Skin of body (tissue), 2 donors: ENCODE data around the gene CD46. TPM values are rescaled to one million over a fixed set of nuclear protein-coding genes. Genes with fewer than 3 reads are reported as not detected.
"Not testable (repeated sequence)": the region's sequence is repeated elsewhere in the genome, so short reads cannot be mapped to it uniquely, and the experiment has no call there.

Source experiments
- DNase-seq: peaks from one replicate; lab custom pipeline; 2025; lab: John Stamatoyannopoulos, UW
- total RNA-seq: library from RNA; depleted of rRNA; stranded (reverse); fragments of >200 nt; gene quantifications from one replicate; pipeline ENCODE4 v1.2.3, GENCODE V29; 2014

Gene CD46
- total RNA-seq, 1 donor from 2014 or later: 139 TPM

DNA sequence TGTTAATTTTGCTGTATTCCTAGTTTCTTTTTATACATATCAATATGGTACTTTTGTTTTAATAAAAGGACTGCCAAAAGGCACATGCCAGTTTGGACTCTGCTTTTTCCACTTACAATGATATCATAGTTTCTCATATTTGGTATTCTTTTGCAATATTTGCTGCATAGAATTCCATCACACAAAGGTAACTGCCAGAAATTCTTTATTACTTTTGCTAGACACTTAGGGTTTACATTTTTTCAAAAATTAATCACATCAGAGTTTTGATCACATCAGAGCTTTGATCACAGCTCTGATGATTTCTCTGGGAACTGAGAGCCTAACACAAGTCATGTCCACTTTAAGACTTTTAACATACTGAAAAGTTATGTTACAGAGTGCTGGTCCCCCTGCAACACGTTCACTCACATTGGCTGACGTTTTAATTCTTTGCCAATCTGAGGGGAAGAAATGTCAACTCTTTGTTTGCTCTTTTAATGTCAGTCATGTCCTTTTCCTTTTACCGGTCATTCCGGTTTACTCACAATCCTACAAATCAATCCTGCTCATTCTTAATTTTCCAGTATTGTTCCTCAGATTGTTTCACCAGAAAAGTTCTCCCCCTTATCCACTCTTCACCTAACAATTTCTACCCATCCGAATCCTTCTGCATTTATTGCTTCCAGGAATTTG is 1.1 kb upstream of the CD46 start:
- no peak for DNase-seq

DNA sequence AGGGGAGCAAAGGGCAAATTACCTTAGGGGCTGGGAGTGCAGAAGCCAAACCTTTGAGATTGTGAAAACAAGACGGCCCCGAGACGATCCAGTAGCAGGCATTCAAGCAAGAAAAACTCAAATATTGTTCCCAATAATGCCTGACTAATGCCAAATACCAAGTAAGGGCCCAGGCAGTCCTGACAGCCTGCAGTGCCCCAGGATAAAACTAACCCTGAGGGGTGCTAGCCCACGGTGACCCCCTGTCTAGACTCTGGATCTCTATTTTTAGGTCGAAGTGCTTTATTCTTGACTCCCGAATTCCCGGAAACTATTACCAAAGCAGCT is 428 bp upstream of the CD46 start:
- DNase-seq: not testable (repeated sequence)

DNA sequence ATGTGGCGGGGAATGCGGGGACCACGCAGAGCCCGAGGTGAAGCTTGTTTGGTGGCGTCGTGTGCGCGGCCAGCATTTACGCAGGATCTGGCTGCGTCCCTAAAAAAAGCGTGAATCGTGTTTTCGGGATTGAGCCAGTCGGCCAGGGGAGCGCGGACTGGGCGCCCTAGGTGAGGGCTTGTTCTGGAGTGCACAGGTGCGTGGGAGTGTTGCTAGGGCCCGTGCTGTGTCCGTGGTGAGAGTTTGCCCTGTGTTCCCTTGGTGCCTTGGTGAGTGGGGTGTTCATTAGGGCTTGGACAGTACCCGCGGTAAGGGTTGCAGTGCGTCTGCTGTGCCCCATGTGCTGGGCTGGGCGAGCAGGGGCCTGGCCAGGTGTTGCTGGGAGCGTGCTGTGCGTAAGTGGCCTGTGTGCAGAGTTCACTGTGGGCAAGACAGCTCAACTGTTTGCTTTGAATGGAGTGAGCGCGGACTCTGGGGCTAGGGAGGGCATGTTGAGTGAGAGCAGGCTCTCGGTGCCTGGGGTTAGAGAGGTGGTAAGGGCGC is 673 bp downstream of the CD46 start:
- no peak for DNase-seq

DNA sequence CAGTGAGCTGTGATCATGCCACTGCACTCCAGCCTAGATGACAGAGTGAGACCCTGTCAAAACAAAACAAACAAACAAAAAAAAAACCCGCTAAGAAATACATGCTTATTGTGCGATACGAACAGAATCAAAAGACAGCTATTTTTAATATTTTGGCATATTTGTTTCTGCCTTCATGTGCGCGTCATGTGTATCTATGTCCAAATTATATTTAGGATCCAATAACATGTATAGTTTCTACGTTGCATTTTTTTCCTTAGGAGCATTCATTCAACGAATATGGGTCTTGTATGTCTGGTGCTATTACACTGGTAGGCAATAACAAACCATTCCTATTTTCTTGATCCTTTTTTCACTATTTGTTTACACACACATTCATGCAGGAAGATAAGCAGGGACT is 1.8 kb downstream of the CD46 start:
- DNase-seq: no peak

DNA sequence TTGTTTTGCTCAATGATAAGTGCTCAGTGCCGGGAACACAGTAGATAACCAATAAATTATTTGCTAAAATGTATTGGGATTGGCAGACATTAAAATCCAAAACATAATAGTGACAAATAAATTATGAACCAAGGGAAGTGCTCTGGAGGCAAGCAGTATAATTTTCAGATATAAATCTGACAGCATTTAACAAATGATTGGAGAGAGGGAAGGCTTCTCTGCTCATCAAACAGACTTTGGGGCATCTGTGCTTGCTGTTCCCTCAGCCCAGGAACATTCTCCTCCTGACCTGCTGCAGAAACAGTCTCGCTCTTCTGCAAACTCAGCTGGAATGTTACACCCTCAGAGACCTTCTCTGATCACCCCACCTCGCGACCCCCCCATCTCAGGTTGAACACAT is 2.2 kb downstream of the CD46 start:
- no peak for DNase-seq

DNA sequence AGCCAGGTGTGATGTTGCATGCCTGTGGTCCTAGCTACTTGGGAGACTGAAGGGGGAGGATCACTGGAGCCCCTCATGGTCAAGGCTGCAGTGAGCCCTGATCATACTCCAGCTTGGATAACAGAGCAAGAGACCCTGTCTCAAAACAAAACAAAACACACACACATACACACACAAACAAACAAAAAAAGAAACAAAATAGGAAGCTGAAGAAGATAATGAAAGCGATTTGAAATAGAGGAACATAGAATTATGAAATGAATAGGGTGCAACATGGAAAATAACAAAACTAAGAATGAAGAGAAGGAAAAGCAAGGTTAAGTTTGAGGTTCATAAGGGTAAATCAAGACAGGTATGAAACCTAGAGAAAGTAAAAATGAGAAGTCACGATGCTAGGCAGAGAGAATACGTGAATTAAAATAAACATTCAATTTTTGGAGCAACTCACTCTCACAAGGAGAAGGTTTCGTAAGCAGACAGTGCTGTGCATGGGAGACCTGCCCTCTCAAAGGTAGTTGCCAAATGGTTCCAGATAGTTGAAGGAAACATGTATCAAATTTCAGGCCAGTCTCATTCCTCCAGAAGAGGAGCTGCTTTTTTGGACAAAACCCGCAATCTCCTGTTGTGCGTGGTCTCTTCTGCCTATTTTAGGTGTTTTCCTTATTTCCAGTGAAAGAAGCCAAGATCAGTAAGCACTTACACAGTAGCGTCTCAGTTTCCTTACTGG is 3.3 kb downstream of the CD46 start:
- no peak for DNase-seq

DNA sequence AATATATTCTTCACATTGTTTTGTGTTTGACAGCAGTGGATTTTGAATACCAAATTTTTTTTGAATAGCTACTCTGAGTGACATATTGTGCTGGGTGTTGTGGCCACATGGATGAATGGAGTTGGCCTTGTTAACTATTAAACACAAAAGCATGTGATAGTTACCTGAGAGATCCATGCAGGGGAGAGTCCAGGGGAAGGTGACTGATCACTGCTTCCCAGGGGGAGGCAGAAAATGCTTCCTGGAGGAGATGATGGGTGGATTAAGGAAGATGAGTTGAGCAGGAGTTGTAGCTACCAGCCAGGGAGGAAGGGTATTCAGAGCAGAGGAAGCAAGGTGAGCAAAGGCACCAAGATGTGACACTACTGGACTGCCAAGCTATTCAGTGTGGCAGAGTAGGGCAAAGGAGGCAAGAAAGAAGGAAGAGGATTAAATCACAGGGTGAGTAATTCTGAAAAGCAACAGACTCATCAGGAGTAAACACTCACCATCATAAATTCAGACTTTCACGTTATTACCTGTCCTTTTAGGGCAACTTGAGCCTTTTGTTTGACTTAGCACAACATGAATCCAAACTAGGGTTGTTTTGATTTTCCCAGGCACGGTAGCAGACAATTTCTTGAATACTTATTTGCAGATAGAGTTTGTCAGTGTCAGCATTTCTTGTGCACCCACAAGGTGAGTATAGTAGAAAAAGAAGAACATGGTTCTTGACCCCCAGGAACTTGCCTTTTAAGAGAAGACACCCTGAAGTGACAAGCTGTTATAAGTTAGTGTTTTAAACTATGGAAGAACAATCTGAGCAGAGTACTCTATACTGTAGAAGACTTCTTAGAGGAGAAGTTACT is 4.2 kb downstream of the CD46 start:
- DNase-seq: no peak

DNA sequence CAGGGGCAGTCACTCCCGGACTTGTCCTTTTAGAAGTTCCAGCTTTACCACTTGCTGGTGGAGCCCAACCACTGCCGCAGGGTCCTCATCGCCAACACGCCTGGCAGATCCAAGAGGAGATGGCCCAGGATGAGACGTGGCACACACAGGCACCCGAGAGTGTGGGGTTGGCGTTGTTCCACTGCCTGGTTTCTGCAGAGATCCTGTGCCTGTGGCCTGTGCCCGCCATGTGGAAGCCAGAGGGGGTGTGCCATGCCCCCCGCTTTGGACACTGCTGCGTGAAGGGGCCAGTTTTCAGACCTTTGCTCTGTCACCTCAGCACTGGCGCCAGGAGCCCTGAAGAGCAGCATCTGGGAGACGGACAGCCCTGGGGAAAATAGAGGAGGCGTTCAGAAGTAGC is 10.8 kb downstream of the CD46 start:
- no peak for DNase-seq

DNA sequence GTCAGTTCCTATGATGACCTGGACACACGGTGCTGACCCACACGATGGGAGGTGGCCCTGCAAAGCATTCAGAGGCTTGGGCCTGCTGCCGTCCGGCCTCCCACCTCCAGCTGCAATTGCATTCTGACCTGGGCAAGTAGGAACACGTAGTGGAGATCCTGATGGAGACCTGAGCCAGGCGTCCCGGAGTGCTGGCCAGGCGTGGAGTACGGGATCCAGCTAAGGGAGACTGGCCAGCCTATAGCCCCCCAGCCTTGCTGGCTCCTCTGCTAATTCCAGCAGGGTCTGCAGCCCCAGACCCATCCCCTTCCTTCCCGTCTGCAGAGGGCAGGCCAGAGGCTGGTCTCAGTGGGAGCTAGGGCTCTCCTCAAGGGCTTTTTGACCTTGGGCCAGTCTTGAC is 11.2 kb downstream of the CD46 start:
- no peak for DNase-seq

DNA sequence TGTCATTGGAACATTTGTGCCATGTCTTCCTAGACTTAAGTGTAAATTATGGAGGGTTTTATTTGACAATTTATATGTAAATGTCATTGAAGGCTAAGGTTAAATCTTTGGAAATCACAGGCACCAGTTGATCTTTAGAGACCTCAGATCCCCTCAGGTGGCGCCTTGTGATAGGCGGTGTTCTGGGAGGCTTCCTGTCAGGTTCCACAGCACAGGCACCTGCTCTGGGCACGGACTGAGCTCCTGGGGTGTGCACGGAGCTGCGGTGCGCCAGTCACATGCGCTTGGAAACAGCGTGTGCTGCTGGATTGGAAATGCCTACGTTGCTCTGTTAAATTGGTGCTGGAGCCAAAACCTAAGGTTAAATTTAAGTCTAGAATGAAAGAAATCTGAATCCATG is 12.1 kb downstream of the CD46 start:
- DNase-seq: no peak

DNA sequence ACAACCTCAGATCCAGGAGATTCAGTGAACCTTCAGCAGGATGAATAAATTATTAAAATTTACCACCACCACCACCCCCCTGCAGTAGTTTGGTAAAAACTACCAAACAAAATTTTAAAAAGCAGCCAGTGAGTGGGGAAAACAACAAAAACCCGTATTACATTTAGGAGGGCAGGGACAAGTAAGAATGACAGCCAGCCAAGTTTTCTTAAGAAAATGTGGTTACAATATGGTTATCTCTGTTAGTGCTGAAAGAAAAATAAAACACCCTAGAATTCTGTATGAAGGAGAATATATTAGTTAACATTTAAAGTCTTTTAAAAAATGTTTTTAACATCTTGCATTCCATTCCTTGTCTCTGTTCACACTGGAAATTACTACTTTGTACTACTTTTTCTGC is 14.7 kb downstream of the CD46 start:
- no peak for DNase-seq

DNA sequence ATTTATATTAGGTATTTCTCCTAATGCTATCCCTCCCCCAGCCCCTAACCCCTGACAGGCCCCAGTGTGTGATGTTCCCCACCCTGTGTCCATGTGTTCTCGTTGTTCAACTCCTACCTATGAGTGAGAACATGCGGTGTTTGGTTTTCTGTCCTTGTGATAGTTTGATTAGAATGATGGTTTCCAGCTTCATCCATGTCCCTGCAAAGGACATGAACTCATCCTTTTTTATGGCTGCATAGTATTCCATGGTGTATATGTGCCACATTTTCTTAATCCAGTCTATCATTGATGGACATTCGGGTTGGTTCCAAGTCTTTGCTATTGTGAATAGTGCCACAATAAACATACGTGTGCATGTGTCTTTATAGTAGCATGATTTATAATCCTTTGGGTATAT is 18.7 kb downstream of the CD46 start:
- not testable (repeated sequence) for DNase-seq

DNA sequence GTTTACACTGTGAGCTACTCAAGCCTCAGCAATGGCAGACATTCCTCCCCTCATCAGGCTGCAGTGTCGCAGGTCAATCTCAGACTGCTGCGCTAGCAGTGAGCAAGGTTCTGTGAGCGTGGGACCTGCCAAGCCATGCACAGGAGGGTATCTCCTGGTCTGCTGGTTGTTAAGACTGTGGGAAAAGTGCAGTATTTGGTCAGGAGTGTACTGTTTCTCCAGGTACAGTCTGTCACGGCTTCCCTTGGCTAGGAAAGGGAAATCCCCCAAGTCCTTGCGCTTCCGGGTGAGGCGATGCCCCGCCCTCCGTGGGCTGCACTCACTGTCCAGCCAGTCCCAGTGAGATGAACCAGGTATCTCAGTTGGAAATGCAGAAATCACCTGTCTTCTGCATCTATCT is 24.2 kb downstream of the CD46 start:
- DNase-seq: not testable (repeated sequence)

DNA sequence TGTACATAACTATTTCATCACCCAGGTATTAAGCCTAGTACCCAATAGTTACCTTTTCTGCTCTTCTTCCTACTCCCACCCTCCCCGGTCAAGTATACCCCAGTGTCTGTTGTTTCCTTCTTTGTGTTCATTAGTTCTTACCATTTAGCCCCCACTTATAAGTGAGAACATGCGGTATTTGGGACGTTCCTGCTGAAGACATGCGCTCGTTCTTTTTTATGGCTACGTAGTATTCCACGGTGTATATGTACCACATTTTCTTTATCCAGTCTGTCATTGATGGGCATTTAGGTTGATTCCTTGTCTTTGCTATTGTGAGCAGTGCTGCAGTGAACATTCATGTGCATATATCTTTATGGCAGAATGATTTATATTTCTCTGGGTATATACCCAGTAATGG is 25.6 kb downstream of the CD46 start:
- DNase-seq: not testable (repeated sequence)

DNA sequence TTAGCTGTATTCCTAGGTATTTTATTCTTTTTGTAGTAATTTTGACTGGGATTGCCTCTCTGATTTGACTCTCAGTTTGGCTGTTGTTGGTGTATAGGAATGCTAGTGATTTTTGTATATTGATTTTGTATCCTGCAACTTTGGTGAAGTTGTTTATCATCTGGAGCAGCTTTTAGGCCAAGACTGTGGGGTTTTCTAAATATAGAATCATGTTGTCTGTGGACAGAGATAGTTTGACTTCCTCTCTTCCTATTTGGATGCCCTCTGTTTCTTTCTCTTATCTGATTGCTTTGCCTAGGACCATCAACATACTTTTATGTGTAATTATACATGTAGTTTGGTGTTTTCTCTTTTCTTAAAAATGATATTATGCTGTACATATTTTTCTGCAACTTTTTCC is 27.2 kb downstream of the CD46 start:
- DNase-seq: no peak

DNA sequence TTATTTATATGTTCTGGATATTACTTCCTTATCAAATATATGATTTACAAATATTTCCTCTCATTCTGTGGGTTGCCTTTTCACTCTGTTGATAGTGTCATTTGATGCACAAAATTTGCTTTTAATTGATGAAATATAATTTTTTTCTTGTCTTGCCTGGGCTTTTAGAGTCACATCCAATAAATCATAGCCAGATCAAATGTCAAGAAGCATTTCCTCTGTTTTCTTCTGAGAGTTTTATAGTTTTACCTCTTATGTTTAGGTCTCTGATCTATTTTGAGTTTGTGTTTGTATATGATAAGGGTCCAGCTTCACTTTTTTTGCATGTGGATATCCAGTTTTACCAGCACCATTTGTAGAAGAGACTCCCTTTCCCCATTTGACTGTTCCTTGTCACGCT is 29.5 kb downstream of the CD46 start:
- DNase-seq: no peak

DNA sequence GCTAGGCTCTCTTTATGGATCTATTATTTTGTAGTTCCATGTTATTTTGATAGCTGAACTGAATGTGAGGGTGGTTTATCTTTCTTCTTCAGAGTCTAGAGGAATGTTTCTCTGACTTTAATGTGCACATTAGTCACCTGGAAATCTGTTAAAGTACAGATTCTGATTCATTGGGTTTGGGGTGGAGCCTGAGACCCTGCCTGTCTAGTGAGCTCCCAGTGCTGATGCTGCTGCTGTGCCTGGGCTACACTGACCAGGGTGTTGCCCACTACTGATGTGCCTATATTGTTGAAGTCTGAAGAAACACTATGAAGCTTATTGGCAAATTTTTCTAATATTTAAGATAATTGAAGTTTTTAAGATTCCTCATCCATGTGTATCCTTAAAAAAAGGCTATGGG is 35.9 kb downstream of the CD46 start:
- DNase-seq: no peak

DNA sequence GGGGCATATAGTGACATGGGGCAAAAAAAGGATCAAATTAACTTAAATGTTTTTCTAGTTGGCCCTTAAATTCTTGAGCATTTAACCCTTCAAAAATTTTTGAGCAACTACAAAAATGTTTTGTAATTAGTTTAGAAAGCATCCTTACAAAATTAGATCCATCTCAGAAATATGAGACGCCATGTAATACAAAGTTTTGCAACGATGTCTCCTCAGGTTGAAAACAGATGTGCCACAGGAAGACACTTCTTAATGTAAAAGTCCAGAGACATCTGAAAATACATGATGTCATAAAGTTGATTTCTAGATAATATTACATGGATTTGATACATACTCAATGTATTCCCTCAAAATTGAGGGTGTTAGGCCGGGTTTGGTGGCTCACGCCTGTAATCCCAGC is 37.5 kb downstream of the CD46 start:
- no peak for DNase-seq

DNA sequence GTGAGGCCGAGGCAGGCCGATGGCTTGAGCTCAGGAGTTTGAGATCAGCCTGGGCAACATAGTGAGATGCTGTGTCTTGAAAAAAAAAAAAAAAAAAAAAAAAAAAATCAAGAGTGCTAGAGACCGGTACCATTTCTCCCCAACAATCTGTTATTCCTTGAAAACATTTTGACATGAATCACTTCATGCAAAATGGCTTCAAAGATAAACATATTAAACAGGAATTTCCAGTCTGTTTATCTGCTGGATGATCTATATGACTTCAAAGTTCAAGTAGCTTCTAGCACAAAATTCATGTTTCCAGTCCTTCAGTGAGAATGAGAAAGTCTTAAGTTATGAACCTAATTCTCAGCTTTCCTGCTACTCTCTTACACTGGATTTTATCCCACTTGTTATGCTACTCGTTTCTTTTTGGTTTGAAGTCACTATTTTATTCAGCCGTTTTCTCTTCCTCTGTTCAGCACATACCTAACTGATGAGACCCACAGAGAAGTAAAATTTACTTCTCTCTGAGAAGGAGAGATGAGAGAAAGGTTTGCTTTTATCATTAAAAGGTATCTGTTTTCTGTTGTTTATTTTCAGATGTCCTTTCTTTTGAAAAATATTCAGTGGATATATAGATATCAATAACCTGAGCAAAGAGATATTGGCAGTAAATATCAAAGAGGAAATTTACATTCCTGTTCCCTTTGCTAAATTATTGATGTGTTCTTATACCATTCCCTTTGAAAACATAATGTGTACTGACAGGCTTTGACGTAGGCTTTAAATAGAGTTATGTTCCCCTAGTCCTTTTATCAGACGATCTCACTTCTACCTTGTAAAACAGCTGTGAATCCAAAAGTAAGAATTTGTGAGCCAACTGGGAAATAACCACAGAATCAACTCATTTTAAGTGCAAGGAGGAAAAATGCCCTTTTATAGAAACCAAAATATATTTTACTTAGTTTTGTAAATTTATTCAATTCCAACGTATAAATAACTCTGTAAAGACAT is 38.2 kb downstream of the CD46 start:
- no peak for DNase-seq

DNA sequence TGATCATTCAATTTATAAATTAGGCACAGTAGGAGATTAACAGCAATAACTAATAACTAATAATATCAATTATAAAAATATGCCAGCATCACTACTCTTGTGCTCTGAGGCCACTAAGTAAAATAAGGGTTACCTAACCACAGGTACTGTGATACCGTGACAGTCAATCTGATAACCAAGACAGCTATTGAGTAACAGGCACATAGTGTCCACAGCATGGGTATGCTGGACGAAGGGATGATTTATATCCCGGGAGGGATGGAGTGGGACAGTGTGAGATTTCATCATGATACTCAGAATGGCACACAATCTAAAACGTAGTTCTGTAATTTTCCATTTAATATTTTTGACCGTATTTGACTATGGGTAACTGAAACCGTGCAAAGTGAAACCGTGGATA is 39.4 kb downstream of the CD46 start:
- DNase-seq: no peak

DNA sequence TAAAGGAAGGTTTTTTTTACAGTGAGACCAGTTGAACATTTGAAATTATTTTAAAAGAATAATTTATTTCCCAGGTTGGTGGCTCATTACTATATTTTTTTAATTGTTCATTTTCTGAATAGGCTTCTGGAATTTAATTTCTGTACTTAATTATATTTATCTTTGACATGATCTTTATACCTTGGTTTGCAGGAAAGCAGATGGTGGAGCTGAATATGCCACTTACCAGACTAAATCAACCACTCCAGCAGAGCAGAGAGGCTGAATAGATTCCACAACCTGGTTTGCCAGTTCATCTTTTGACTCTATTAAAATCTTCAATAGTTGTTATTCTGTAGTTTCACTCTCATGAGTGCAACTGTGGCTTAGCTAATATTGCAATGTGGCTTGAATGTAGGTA is 41.5 kb downstream of the CD46 start:
- DNase-seq: no peak
